ENCODE measurements around the gene FAM168A. TPM values are rescaled to one million over a fixed set of nuclear protein-coding genes. Genes with fewer than 3 reads are reported as not detected.

FAM168A gene
- total RNA-seq, 1 donor from 2014 or later: 31.0 TPM

DNA sequence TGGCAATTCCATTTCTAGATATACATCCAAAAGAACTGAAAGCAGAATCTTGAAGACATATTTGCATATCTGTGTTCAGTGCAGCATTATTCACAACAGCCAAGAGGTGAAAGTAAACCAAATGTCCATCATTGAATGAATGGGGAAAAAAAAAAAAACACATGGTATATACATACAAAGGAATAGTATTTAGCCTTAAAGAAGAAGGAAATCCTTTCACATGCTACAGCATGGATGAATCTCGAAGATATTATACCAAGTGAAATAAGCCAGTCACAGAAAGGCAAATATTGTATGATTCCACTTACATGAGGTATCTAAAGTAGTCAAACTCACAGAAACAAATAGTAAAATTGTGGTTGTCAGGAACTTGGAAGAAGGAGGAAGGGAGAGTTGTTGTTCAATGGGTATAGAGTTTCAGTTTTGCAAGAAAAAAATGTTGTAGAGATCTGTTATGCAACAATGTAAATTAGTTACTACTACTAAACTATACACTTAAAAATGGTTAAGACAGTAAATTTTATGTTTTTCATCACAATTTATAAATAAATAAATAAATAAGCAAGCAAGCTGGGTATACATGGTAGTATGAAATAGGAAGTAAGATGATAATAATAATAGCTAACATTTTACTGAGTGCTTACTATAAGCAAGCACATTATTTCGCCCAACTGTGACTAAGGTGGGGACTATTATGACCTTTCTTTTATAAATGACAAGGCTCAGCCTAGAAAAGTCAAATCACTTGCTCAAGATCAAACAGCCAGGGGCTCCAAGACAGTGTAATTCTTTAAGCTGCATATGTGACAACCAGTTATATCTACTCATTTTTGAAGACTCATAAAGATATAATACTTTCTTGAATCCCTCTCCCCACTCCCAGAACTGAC lies 50.0 kb downstream of the FAM168A start:
- H3K36me3 ChIP-seq: no peaks in the 10 kb centered on the region
- H3K4me1 ChIP-seq: peaks cover 18% of the 10 kb centered on the region
- DNase-seq (no peak), ATAC-seq (no peak)
- TF ChIP-seq, protein P1, sequence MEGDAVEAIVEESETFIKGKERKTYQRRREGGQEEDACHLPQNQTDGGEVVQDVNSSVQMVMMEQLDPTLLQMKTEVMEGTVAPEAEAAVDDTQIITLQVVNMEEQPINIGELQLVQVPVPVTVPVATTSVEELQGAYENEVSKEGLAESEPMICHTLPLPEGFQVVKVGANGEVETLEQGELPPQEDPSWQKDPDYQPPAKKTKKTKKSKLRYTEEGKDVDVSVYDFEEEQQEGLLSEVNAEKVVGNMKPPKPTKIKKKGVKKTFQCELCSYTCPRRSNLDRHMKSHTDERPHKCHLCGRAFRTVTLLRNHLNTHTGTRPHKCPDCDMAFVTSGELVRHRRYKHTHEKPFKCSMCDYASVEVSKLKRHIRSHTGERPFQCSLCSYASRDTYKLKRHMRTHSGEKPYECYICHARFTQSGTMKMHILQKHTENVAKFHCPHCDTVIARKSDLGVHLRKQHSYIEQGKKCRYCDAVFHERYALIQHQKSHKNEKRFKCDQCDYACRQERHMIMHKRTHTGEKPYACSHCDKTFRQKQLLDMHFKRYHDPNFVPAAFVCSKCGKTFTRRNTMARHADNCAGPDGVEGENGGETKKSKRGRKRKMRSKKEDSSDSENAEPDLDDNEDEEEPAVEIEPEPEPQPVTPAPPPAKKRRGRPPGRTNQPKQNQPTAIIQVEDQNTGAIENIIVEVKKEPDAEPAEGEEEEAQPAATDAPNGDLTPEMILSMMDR (IDR thresholded peaks at IDR 0.05): no peak
- intact Hi-C loops (cut with DNase I): no loop called here
- H3K4me3 ChIP-seq: no peak overlapping the region
- H3K27me3 ChIP-seq (ENCODE audit: low read depth): no peaks in the 10 kb centered on the region
- no peaks in the 10 kb centered on the region for H3K9me3 ChIP-seq
- no peak overlapping the region for H3K27ac ChIP-seq

DNA sequence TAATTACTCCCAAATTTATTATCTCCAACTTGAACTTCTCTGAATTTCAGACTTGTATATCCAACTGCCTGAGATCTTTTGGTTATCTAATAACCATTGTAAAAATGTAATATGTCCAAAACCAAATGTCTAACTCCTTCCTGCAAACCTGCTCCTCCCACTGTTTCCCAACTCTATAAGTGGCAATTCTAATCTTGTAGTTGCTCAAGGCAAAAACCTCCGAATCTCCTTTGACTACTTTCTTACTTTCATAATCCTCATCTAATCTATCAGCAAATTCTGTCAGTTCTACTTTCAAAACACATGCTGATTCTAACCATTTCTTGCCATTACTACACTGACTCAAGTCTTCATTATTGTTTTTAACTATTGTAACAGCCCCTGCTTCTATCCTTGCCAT lies 55.7 kb downstream of the FAM168A start:
- peak; percentile 45 to 73 for ATAC-seq
- no peaks in the 10 kb centered on the region for H3K27me3 ChIP-seq (ENCODE audit: low read depth)
- no peak overlapping the region for H3K4me3 ChIP-seq
- peaks cover 8% of the 10 kb centered on the region for H3K4me1 ChIP-seq
- no peaks in the 10 kb centered on the region for H3K36me3 ChIP-seq
- no peaks in the 10 kb centered on the region for H3K9me3 ChIP-seq
- intact Hi-C loops (cut with DNase I): no loop called here
- DNase-seq: no peak
- TF ChIP-seq, protein P1 (IDR thresholded peaks at IDR 0.05): no peak
- no peak overlapping the region for H3K27ac ChIP-seq

DNA sequence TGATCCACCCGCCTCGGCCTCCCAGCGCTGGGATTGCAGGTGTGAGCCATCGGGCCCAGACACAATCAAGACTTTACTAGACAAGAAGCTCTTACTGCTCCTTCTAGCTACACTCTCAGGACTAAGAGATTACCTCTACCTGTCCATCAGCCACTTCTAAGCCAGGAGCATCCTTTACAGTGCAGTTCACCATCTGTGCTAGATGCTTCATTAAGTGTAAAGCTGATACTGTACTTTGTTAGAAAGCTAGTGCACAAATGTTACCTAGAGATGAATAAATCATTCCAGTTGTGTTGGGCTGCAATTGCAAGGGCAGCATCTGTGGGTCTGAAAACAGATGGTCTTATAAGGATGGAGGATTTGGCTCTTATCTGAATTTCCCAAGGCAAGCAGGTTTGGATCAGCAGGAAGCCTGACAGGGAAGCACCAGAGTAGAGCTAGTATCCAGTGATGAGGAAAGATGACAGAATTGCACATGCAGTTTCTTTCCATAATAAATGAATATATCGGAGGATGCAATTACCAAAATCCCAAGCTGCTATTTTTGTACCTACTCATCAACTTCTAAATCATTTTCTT lies 58.3 kb downstream of the FAM168A start:
- no peak overlapping the region for H3K4me3 ChIP-seq
- H3K27ac ChIP-seq: no peak overlapping the region
- intact Hi-C loops (cut with DNase I): no loop called here
- TF ChIP-seq, protein P1 (IDR thresholded peaks at IDR 0.05): no peak
- H3K27me3 ChIP-seq (ENCODE audit: low read depth): no peaks in the 10 kb centered on the region
- DNase-seq (no peak), ATAC-seq (no peak)
- H3K36me3 ChIP-seq: no peaks in the 10 kb centered on the region
- no peaks in the 10 kb centered on the region for H3K9me3 ChIP-seq
- H3K4me1 ChIP-seq: peaks cover 8% of the 10 kb centered on the region

DNA sequence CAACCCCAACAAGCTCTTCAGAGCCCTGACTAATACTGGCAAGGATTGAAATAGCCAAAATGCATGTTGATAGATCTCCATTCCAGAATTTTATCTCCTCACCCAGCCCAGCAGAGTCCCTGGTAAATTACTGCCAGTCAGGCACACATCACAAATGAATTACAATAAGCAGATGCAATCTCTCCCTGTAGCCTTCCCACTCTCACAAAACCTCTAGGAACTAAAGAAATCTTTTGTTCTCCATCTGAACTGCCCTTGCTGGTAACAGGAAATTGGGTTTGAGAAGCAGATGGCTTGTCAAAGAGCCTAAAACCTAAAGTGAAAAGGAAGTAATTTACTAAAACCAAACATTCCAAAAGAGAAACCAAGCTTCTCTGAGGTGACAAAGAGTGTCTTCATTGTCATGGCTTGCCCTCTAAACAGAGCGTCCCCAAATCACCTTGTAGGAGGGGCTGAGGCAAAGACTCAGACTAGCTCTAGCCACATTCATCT lies 59.5 kb downstream of the FAM168A start:
- Histone ChIP-seq H3K4me3 (no peak overlapping the region), H3K27ac (no peak overlapping the region), H3K27me3 (ENCODE audit: low read depth) (no peaks in the 10 kb centered on the region), H3K4me1 (peaks cover 8% of the 10 kb centered on the region), H3K9me3 (no peaks in the 10 kb centered on the region), H3K36me3 (no peaks in the 10 kb centered on the region)
- DNase-seq (no peak), ATAC-seq (no peak)
- TF ChIP-seq, protein P1 (IDR thresholded peaks at IDR 0.05): no peak
- intact Hi-C loops (cut with DNase I): no loop called here

DNA sequence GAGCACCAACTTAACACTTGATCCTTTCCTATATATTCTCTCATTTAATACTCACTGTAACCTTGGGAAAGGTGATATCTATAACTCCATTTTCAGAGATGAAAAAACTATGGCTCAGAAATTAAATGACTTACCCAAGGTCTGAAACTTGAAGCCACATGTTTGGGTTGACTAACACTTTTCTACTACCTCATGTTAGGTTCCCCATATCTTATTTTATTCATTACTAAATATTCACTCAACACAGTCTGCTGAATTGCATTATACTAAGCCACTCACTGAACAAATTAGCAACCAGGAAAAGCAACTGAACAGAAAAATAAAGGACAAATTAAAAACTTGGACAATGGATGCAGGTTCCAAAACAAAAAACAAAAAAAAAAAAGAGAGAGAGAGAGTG lies 59.9 kb downstream of the FAM168A start:
- Histone ChIP-seq H3K9me3 (no peaks in the 10 kb centered on the region), H3K27me3 (ENCODE audit: low read depth) (no peaks in the 10 kb centered on the region), H3K4me1 (peaks cover 8% of the 10 kb centered on the region), H3K27ac (no peak overlapping the region), H3K4me3 (no peak overlapping the region), H3K36me3 (no peaks in the 10 kb centered on the region)
- DNase-seq (no peak), ATAC-seq (no peak)
- intact Hi-C loops (cut with DNase I): no loop called here
- TF ChIP-seq, protein P1 (IDR thresholded peaks at IDR 0.05): no peak
